Ascending aorta (tissue), 2 donors: ENCODE results near the gene CGB3. TPM values are rescaled to one million over a fixed set of nuclear protein-coding genes. Genes with fewer than 3 reads are reported as not detected.

Experiments used
- DNase-seq, 2 donors: peaks; one replicate each; pipeline ENCODE4 v3.0.0-alpha.2; 2019; ENCODE audit warnings: low spot score in 2 of 2
- H3K27ac ChIP-seq, 2 donors: fragments of 200-600 bp; sonication (generic); one replicate each; pipeline ENCODE4 v1.5.1; 2016 to 2017; ENCODE audit warnings: mild to moderate bottlenecking in 1 of 2
- H3K27me3 ChIP-seq: fragments of 200-600 bp; sonication (generic); one replicate; pipeline ENCODE4 v1.5.1; 2017
- H3K36me3 ChIP-seq, 2 donors: fragments of 200-600 bp; sonication (generic); one replicate each; pipeline ENCODE4 v1.5.1; 2016
- H3K4me1 ChIP-seq, 2 donors: fragments of 200-600 bp; sonication (generic); one replicate each; pipeline ENCODE4 v1.5.1; 2016 to 2017; ENCODE audit warnings: mild to moderate bottlenecking in 1 of 2
- H3K4me3 ChIP-seq, 2 donors: fragments of 200-600 bp; sonication (generic); one replicate each; pipeline ENCODE4 v1.5.1; 2016 to 2017; ENCODE audit warnings: mild to moderate bottlenecking in 1 of 2
- H3K9me3 ChIP-seq, 2 donors: fragments of 200-600 bp; sonication (generic); one replicate each; pipeline ENCODE4 v1.5.1; 2016
- CTCF ChIP-seq, 3 experiments: fragments of 200-600 bp in 2 of 3; fragments of 450-650 bp in 1 of 3; sonication (generic) in 2 of 3; IDR thresholded peaks; one replicate each; pipeline ENCODE4 v1.5.1; 2016 to 2019; ENCODE audit warnings: antibody characterized with exemption in 3 of 3, mild to moderate bottlenecking in 1 of 3, moderate library complexity in 1 of 3
- intact Hi-C: fragments of 100-400 bp; cut with DNase I; formaldehyde crosslinking; loops from one replicate; pipeline ENCODE4 v1.15.1; 2023
- total RNA-seq: library from RNA; depleted of rRNA; stranded (reverse); fragments of >200 nt; gene quantifications from one replicate; pipeline ENCODE4 v1.1.0, GENCODE V29; 2016

CGB3 gene
- total RNA-seq, 1 donor from 2014 or later: not detected

GRCh38 chr19:48988860-48989259, 35.3 kb downstream of the CGB3 start:
- intact Hi-C loops: no loop called here
- DNase-seq: no peak

GRCh38 chr19:48988286-48988685, 35.8 kb downstream of the CGB3 start:
- no peaks in the 10 kb centered on the region for H3K27me3 ChIP-seq
- peaks cover 46 to 62% of the 10 kb centered on the region in 2 donors for H3K36me3 ChIP-seq
- intact Hi-C loops: no loop called here
- H3K4me3 ChIP-seq: no peak overlapping the region
- peaks cover 14 to 18% of the 10 kb centered on the region in 2 donors for H3K4me1 ChIP-seq
- H3K27ac ChIP-seq: no peak overlapping the region
- no peak for TF ChIP-seq CTCF (IDR thresholded peaks at IDR 0.05)
- no peaks in the 10 kb centered on the region for H3K9me3 ChIP-seq
- no peak for DNase-seq

More at GRCh38 chr19:48988860-48989259, 35.3 kb downstream of the CGB3 start:
- no peak overlapping the region for H3K27ac ChIP-seq
- H3K36me3 ChIP-seq: peaks cover 44 to 56% of the 10 kb centered on the region in 2 donors
- H3K4me1 ChIP-seq: peaks cover 14 to 18% of the 10 kb centered on the region in 2 donors
- no peak overlapping the region for H3K4me3 ChIP-seq
- TF ChIP-seq CTCF (IDR thresholded peaks at IDR 0.05): no peak
- no peaks in the 10 kb centered on the region for H3K9me3 ChIP-seq
- no peaks in the 10 kb centered on the region for H3K27me3 ChIP-seq

- no peak for DNase-seq
- H3K27me3 ChIP-seq: no peaks in the 10 kb centered on the region
- no peak for TF ChIP-seq CTCF (IDR thresholded peaks at IDR 0.05)
- intact Hi-C loops: no loop called here
- peaks cover 54 to 71% of the 10 kb centered on the region in 2 donors for H3K36me3 ChIP-seq
- H3K4me3 ChIP-seq: no peak overlapping the region
- H3K27ac ChIP-seq: no peak overlapping the region
- H3K9me3 ChIP-seq: no peaks in the 10 kb centered on the region
- H3K4me1 ChIP-seq: peaks cover 14 to 18% of the 10 kb centered on the region in 2 donors
Measured at GRCh38 chr19:48987323-48987722, 36.8 kb downstream of the CGB3 start.

- TF ChIP-seq CTCF (IDR thresholded peaks at IDR 0.05): no peak
- peaks cover 5 to 11% of the 10 kb centered on the region in 2 donors for H3K4me1 ChIP-seq
- intact Hi-C loops: no loop called here
- no peaks in the 10 kb centered on the region for H3K27me3 ChIP-seq
- no peaks in the 10 kb centered on the region for H3K9me3 ChIP-seq
- DNase-seq: no peak
- H3K27ac ChIP-seq: no peak overlapping the region
- H3K4me3 ChIP-seq: no peak overlapping the region
- peaks cover 65 to 82% of the 10 kb centered on the region in 2 donors for H3K36me3 ChIP-seq
Measured at GRCh38 chr19:48986211-48986610, 37.9 kb downstream of the CGB3 start.

- Histone ChIP-seq H3K4me1 (peaks cover 2 to 7% of the 10 kb centered on the region in 2 donors), H3K27me3 (no peaks in the 10 kb centered on the region), H3K36me3 (peaks cover 70 to 86% of the 10 kb centered on the region in 2 donors), H3K4me3 (no peak overlapping the region), H3K9me3 (no peaks in the 10 kb centered on the region), H3K27ac (peak overlapping the region in 1 of 2 donors; percentile 14)
- no peak for TF ChIP-seq CTCF (IDR thresholded peaks at IDR 0.05)
- intact Hi-C loops: no loop called here
- DNase-seq: no peak
Measured at GRCh38 chr19:48985711-48986110, 38.4 kb downstream of the CGB3 start.

GRCh38 chr19:48982280-48982679, 41.9 kb downstream of the CGB3 start:
- intact Hi-C loops: no loop called here
- H3K4me1 ChIP-seq: peaks cover 0 to 15% of the 10 kb centered on the region in 2 donors
- peaks cover 62 to 71% of the 10 kb centered on the region in 2 donors for H3K36me3 ChIP-seq
- H3K9me3 ChIP-seq: no peaks in the 10 kb centered on the region
- H3K27me3 ChIP-seq: no peaks in the 10 kb centered on the region
- H3K4me3 ChIP-seq: no peak overlapping the region
- DNase-seq: no peak
- no peak overlapping the region for H3K27ac ChIP-seq
- TF ChIP-seq CTCF (IDR thresholded peaks at IDR 0.05): no peak
